ENCODE results near the gene DDIT3.
A peak's percentile ranks its signal among the peaks of the same experiment; 100 is the strongest.
"Not testable (repeated sequence)": the region's sequence is repeated elsewhere in the genome, so short reads cannot be mapped to it uniquely, and the experiment has no call there.

DDIT3 gene

GRCh38 chr12:57513266-57513665 is 7.0 kb downstream of the DDIT3 start:
- DNase-seq (ENCODE audit: low read depth): no peak

- DNase-seq (ENCODE audit: low read depth): no peak
Observed at GRCh38 chr12:57512665-57513064, 7.6 kb downstream of the DDIT3 start.

GRCh38 chr12:57511588-57512325 is 8.6 kb downstream of the DDIT3 start:
- DNase-seq (ENCODE audit: low read depth): no peak

- no peak for DNase-seq (ENCODE audit: low read depth)
Observed at GRCh38 chr12:57511161-57511560, 9.2 kb downstream of the DDIT3 start.

- not testable (repeated sequence) for DNase-seq (ENCODE audit: low read depth)
Observed at GRCh38 chr12:57507796-57508195, 12.5 kb downstream of the DDIT3 start.

- not testable (repeated sequence) for DNase-seq (ENCODE audit: low read depth)
Observed at GRCh38 chr12:57506541-57506940, 13.8 kb downstream of the DDIT3 start.

- not testable (repeated sequence) for DNase-seq (ENCODE audit: low read depth)
Observed at GRCh38 chr12:57502311-57502969, 17.9 kb downstream of the DDIT3 start.

GRCh38 chr12:57500213-57500612 is 20.1 kb downstream of the DDIT3 start:
- no peak for DNase-seq (ENCODE audit: low read depth)

GRCh38 chr12:57498571-57498970 is 21.7 kb downstream of the DDIT3 start:
- DNase-seq (ENCODE audit: low read depth): no peak

GRCh38 chr12:57498132-57498502 is 22.2 kb downstream of the DDIT3 start:
- no peak for DNase-seq (ENCODE audit: low read depth)

- DNase-seq (ENCODE audit: low read depth): no peak
Observed at GRCh38 chr12:57497223-57498131, 22.8 kb downstream of the DDIT3 start.

- no peak for DNase-seq (ENCODE audit: low read depth)
Observed at GRCh38 chr12:57496822-57497221, 23.5 kb downstream of the DDIT3 start.

- DNase-seq (ENCODE audit: low read depth): not testable (repeated sequence)
Observed at GRCh38 chr12:57495051-57495701, 25.1 kb downstream of the DDIT3 start.

GRCh38 chr12:57491393-57492280 is 28.7 kb downstream of the DDIT3 start:
- DNase-seq (ENCODE audit: low read depth): no peak

GRCh38 chr12:57490126-57490525 is 30.2 kb downstream of the DDIT3 start:
- DNase-seq (ENCODE audit: low read depth): no peak

GRCh38 chr12:57489157-57489641 is 31.1 kb downstream of the DDIT3 start:
- DNase-seq (ENCODE audit: low read depth): no peak

GRCh38 chr12:57488402-57489156 is 31.7 kb downstream of the DDIT3 start:
- DNase-seq (ENCODE audit: low read depth): no peak

- DNase-seq (ENCODE audit: low read depth): peak; percentile 89
Observed at GRCh38 chr12:57487597-57488401, 32.5 kb downstream of the DDIT3 start, which contains the start of gene MARS1. Gene MARS1 (plus strand): TSS chr12:57488068. CDS start chr12:57488091, 23 bp downstream.

GRCh38 chr12:57487055-57487596 is 33.2 kb downstream of the DDIT3 start:
- DNase-seq (ENCODE audit: low read depth): no peak
